HG03469 (cell line): ENCODE results near the gene GIGYF2.

Source experiments
- ATAC-seq: cut with Tn5 transposase; IDR thresholded peaks from one replicate; pipeline ENCODE4 v1.9.1; 2021; ENCODE audit warnings: mild to moderate bottlenecking, moderate library complexity, moderate number of reproducible peaks; ENCODE audit not compliant: unreplicated experiment

GIGYF2 gene

DNA sequence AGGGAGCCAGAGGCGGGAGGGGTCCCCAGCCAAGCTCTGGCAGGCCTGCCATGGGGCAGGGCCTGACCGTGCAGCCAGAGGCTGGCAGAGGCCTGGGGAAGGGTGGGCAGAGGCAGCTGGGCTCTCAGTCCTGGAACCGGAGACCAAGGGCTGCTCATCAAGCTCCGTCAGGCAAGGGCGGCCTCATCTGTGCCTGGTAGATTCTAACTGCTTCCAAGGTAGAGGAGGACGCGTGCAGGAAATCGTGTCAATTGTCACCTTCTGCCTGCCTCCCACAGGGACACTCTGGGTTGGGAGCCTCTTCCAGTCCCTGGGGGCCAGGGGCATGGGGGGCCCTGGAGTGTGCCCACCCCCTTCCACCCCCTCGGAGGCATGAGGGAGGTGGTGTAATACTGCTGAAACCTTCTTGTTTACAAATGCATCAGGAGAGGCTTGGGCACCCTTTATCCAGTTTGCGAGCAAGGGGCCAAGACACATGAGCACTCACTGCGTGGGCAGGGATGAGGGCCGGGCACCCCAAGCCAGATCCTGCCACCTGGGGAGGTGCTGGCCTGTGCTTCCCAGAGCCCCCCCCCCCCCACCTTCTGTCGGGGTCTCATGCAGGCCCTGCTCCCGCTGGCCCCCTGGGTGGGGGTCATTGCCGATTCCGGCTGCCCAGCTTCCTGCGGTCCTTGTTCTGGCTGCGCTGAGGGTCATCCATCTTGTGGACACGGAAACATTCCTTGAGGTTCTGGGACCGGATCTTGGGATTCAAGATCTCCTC is 181.9 kb downstream of the GIGYF2 start:
- ATAC-seq: no peak

DNA sequence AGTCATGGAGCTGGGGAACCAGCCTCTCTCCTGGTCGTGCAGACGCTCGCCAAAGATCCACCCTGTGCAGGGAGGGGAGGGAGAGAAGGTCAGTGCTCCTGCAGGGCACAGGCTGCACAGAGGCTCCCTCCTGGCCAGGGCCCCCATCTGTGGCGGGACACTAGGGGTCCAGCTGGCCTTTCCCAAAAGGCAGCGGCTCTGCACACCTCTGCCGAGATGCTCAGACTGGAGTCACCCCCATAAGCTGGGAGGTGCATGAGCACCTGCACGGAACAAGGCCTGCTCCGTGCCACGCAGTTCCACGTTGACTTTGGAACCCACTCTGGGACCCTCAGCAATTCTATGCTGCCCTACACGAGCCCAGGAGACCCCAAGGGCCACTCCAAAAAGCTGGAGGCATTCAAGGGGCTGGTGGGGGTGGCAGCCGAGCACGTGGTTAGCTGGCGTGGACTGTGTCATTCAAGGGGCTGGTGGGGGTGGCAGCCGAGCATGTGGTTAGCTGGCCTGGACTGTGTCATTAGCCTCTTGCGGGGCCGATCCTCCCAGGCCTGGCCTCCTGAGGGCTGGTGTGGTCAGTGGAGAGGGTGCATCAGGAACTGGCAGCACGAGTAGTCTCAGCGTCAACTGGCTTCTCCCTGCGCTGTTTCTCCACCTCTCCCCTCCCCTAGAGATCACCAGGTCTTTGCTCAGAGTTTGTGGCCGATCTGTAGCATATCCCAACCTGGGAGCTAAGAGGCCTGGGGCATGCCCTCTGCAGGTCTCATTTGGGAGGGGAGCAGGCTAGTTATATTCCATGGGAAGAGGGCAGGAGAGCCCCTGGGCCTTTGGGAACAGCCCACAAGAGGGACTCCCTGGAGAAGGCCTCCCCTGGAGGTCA is 182.7 kb downstream of the GIGYF2 start:
- no peak for ATAC-seq

DNA sequence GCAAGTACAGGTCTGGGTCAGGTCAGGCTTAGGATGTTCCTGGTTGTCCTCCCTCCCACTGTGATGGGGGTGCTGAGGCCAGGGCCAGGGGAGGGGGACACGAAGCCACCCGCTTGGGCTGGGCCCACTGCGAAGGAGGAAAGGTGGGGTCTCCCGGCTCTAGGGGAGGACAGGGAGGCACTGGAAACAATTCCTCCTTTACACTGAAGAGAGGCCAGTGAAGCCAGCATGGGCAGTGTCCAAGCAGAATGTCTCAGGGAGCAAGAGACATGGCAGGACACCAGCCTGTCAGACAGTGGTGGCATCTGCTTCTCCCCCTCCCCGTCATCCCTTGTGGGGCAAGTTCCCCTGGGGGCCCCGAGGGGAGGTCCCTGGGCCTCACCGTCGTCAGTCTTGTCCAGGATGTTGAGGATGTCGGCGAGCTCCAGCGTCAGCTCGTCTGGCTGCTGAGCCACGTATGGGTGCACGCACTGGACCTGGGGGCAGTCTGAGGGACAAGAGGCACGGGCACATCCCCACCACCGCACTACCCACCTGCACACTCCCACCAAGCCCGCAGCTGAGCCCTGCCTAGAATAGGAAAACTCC is 183.7 kb downstream of the GIGYF2 start:
- ATAC-seq: no peak

DNA sequence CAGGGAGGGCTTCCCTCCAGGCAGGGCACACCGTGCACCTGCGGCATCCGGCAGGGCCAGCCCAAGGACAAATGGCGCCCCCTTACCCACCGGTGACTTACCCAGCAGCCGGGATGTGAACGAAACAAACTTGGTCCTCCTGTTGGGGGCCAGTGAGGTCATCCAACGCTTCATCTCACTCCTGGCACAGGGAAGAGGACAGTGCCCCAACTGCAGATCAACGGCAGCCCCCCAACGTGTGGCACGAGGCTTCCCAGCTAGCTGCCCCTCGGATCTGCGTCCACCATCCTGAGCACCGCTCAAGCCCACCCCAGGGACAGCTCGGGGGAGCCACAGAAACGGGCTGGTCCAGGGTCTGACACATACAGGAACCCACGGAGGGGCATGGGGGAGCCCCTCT is 185.0 kb downstream of the GIGYF2 start:
- no peak for ATAC-seq

DNA sequence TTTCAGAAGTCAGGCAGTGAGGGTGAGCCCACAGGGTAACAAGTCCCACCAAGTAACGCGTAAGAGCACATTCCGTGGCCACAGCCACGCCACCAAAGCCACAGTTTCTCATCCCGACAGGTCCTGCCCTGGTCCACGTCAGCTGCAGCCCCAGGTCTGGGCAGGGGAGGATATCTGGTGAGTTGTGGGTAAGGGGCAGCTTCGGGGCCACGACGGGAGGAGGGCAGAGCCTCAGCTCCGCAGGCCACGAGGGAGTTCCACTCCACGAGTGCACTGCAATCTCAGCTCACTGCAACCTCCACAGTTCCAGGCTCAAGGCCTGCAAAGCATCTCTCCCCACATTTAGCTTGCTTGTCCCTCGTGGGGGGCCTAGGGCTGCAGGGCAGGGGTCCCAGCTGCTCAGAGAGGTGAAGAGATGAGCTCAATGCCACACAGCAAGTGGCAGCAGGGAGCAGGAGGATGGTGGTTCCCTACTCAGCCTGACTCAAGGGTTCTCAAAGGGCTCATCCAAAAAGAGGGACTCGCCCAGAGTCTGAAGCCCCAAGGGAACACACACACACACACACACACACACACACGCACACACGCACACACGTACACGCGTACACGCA is 185.5 kb downstream of the GIGYF2 start:
- no peak for ATAC-seq

DNA sequence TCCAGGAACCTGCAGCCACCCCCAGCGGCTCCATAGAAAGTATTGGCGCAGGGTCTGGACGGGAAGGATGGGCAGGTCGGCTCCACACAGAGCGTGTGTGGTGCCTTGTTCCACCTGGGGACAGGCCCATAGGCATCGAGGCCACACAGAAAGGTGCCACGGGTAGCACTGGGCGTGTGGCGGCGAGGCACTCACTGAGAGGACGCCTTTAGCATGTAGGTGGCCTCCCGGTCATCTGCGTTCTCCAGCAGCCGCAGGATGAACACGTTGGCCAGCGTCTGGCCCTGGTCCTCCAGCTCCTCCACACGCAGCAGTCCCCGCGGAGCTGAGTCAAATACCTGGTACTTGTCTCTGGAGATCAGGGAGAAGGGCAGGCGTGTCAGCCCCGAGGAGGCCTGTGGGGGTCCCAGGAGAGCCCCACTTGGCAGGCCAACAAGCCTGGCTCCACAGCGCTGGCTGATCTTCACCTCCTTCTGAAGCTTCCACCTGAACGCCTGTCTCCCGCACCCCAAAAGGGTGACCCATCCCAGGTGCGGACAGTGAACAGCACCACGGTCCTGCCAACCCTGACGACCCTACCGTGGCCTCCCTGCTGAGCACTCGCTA is 186.1 kb downstream of the GIGYF2 start:
- no peak for ATAC-seq

DNA sequence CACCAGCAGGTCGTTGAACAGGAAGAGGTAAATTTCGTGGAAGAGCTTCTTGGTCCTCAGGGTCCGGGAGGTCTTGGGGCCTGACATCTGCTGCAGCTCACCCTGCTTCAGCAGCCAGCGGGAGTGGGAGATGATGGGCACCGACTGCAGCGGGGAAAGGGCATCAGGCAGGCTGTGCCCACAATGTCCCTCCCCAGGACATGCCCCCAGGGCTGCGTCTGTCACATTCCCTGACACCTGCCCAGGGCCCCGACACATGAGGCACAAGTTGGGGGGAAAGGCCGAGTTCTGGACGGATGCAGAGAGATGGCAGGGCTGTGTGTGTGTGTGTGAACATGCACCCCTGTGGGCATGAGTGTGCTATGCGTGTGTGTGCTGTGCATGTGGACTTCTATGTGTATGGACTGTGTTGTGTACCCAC is 186.9 kb downstream of the GIGYF2 start:
- no peak for ATAC-seq

DNA sequence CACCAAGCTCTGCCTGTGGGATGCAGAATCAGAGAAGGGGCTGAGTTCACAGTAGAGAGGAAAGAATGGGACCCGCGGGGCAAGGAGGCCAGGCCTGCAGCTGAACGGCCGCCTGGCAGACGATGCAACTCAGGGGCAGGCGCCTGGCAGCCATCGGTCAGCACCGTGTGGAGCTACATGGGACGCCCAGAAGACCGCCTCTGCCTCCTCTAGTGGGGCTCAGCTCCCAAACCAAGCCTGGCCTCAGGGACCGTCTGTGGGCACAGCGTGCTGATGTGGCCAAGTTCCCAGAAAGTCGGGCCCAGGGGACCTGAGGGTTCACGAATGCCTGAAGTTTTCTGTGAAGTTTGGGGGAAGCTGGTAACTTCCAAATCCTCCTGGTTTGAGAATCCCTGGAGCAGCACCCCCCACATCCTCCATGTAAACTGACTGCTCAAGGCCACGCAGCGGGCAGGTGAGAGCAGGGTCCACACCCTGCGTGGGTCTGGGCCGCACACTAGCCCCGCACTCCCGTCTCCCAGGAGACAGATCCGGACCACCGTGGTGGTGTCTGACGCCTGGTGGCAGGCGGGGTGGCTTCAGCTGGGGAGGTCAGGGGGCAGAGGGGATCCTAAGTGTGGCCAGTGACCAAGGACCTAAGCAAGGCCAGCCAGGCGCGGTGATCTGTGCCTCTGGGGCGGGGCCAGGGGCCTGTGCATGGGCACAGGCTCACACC is 187.6 kb downstream of the GIGYF2 start:
- ATAC-seq: no peak

DNA sequence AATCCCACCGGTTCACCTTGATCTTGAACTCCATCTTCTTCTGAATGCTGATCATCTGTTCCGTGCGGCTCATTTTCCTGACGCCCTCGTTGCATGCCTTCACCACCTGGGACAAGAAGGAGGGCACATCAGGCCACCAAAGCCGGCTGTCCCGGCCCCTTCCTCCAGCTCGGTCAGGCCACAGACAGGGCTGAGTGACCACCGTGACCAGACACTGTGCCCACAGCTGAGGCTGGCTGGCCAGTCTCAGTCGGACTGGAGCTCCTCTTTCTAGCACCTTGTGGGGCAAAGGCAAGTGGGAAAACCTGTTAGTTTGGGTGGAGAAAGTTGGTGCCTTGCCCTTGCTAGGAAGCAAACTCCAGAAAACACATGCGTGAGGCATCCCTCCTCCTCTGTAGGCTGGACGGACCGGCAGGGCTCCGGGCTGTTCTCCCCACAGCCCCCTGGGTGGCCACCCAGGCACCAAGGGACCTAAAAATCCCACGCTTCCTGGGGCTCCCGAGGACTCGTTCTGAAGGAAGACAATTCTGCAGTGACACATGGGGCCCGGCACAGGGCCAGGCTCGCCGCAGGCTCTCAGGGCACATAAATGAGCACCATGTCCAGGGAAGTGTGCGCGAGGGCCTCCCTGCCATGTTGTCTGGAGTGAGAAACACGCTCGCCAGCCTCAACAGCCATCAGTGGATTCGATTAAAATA is 188.3 kb downstream of the GIGYF2 start:
- no peak for ATAC-seq

DNA sequence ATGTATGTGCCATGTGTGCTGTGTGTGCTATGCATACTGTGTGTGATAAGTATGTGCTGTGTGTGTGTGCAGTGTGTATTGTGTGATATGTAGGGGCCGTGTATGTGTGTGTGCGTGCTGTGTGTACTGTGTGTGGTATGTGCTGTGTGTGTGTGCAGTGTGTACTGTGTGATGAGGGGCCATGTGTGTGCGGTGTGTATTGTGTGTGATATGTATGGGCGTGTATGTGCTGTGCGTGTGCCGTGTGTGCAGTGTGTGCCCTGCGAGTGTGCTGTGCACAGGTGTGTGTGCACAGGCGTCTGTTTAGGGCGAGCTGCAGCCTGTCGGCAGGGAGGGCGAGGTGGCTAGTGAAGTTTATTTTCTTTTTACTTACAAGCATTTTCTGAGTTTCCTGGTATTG is 189.0 kb downstream of the GIGYF2 start:
- no peak for ATAC-seq

DNA sequence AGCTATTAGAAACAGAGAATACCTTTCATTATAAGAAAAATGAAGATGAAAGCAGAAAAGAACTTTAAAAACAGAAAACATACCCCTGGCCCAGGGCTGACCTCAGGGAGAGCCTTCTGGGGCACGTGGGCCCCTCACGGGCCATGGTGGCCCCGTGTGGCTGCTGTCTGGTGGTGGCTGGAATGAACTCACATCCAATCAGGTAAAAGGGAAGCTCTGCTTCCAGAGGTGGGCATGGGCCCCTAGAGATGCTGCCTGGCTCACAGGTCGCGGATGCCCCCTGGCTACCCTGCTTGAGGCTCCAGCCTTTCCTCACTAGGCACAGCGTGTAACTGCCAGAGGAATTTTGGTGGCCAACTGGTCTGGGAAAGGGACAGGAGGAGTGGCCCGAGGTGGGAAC is 189.5 kb downstream of the GIGYF2 start:
- no peak for ATAC-seq

DNA sequence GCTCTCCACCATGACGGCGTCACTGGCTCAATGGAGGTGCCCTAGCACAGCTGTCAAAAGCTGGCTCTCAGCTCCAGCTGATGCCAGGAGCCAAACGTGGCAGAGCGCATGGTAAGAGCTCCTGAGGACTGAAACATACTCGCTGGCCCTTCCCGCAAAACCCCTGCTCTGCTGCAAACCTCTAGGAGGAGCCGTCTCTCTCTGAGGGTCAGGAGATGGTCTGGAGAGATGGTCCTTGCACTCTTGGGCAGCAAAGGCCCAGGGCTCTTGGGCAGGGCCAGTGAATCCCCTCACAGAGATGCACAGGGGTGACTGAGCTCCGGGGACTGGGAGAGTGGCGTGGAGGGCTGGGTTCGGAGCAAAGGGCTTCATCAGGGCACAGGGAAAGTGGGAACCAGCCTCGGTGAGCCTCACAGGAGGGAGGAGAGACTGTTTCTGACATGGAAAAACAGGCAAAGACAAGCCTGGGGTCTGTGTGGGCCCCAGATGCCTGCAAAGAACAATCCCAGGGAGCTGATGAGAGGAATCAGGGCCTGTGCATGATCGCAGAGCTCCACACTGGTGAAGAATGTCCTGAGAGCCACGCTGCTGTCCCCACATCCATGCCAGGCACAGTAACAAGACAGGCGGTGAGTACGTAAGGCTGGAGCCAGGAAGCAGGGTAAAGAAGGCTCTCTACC is 190.2 kb downstream of the GIGYF2 start:
- ATAC-seq: no peak

DNA sequence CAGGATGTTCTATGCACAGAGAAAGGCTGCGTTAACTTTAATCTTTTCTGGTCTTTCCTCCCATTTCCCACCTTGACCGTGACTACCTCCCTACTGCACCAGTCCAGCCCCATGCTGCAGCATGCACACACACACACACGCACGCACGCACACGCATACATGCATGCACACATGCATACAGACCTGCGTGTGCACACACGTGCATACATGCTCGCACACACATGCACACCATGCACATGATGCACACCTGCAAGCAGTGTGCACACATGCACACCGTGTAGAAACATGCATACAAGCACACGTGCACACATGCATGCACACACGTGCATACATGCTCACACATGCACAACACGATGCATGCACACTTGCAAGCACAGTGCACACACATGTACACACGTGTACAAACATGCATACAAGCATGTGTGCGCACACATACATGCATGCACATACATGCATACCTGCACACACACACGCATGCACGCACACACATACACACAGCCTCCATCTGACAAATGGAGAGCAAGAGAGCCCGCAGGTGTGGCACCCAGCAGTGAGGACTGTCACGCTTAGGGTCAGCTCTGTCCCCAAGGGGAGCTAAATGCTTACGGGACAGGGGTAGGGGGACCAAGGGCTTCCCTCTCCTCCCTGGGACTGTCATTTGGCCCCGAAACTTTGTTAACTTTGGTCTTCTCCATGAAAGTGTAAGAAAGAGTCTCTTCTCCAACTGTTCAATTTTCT is 191.1 kb downstream of the GIGYF2 start:
- no peak for ATAC-seq

DNA sequence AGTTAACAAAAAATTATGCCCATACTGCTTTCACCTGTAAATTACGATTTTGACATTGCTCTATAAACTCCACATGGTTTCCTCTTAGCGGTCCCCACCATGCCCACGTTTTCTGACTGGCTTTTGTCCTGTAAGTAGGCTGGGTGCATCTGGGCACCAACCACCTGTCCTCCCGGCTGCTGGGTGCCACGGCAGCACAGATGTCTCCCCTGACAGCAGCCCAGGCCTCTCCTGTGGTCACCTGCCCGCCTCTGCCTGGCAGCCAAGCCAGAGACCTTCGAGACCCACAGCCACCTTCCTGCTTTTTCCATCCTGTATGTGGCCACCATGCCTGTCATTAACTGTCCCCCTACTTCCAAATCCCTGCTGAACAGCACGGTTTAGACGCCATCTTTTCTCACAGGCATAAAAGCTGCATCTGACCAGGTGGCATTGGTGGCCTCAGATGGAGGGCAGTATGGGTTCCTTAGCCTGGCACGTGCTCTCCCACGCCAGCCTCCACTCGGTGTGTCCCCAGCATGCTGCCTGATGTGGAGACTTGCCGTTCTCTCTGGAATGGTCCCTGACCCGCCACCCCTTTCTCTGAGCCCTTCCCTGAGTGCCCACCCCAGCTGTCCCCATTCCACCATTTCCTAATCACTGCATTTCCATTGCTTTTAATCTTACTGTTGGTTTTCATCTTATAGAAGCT is 191.9 kb downstream of the GIGYF2 start:
- no peak for ATAC-seq

DNA sequence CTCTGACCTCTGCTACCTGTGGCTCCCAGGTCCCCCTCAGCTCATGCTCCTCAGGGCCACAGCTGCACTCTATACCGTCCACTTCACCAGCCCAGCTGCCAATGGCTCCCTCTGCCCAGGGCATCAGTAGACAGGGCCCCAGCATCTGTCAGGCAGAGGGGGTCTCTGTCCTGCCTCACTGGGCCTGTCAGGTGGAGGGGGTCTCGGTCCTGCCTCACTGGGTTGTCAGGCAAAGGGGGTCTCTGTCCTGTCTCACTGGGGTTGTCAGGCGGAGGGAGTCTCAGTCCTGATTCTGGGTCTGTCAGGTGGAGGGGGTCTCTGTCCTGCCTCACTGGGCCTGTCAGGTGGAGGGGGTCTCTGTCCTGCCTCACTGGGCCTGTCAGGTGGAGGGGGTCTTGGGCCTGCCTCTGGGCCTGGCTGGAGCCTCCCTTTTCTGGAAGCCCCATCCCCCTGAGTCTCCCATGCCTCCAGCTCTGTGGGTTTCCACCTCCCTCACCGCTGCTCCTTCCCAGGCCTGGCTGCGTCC is 192.8 kb downstream of the GIGYF2 start:
- no peak for ATAC-seq

DNA sequence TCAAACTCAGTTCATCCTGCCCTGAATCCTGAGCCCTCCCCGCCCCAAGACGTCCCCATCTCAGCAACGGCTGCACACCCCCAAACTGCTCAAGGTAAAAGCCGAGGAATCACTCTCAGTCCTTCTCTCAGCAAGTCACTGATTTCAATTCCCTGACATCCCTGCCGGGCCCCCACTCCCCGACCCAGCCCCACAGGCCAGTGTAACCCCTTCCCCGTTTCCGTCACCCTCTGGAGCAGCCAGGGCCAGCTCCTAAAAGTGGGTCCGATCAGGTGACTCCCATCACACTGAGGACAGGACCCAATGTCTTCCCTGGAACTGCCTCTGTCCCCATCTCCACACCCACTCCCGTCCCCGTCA is 193.4 kb downstream of the GIGYF2 start:
- no peak for ATAC-seq

DNA sequence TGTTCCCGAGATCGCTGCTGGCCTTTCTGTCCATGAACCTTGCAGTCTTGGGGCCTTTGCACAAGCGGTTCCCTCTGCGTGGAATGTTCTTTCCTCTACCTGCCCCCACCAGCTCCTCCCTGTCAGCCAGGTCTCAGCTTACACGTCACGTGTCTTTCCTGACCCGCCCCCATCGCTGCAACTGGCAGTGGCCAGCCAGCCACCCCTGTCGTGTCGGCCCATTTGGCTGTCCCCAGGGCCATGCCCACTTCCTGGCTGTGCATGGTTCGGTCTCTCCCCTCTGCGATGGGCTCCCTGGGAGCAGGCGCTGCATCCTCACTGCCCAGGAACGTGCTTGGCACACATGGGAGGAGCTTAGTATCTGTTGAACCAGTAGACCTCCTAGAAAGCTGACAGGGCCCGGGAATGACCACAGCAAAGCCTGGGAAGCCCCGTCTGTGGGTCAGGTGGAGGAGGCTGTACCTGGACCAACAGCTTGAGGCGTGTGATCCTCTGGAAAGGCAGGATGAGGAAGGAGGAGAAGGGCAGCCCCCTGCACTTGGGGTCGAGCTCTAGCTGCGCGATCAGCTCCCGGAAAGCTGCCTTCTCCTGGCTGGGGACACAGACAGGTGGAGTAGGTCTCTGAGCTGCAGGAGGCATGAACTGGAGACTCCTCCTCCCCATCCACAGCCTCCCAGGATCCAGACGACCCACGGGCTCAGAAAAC is 193.9 kb downstream of the GIGYF2 start:
- no peak for ATAC-seq
